Measurements from ENCODE around the gene NFATC1. TPM values are rescaled to one million over a fixed set of nuclear protein-coding genes. Genes with fewer than 3 reads are reported as not detected.

NFATC1 gene
- total RNA-seq, 4 donors from 2014 or later: 0.79 to 4.8 (median 2.6) TPM

DNA sequence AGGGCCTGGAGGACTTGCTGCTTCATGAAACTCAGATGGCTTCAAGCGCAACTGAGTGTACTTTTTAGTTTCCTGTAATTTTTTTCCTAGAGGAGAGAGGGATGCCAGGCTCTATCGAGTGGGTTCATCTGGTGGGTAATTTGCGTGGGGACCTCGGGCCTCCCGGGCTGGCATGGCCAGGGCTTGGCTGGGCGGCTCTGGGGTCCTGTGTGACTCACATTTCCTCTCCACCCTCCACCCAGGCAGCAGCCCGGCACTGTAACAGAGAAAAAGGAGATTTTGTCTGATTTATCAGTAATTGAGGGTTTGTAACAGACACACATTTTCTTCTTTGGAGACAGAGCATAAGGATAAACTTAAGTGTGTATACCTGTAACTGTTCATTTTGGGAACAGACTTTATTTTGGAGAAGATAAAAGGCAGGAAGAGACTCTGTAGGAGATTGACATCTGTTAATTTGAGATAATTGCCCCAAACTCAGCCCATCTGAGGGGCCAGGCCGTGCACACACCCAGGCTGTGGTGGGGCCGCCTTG, 64.3 kb downstream of the NFATC1 start:
- H3K4me1 ChIP-seq: peaks cover 10 to 23% (median 22%) of the 10 kb centered on the region in 3 donors
- intact Hi-C loops (cut with DNase I): no loop called here
- WGBS, 2 donors: 75% methylated on average over 9 of the region's 9 CpGs
- H3K27ac ChIP-seq: peak overlapping the region in 1 of 4 donors; percentile 71
- H3K4me3 ChIP-seq: no peak overlapping the region
- no peaks in the 10 kb centered on the region for H3K9me3 ChIP-seq
- H3K27me3 ChIP-seq: no peaks in the 10 kb centered on the region
- H3K36me3 ChIP-seq: peaks cover 0 to 48% (median 0%) of the 10 kb centered on the region in 3 donors
- no peak for DNase-seq
- TF ChIP-seq, protein P1, sequence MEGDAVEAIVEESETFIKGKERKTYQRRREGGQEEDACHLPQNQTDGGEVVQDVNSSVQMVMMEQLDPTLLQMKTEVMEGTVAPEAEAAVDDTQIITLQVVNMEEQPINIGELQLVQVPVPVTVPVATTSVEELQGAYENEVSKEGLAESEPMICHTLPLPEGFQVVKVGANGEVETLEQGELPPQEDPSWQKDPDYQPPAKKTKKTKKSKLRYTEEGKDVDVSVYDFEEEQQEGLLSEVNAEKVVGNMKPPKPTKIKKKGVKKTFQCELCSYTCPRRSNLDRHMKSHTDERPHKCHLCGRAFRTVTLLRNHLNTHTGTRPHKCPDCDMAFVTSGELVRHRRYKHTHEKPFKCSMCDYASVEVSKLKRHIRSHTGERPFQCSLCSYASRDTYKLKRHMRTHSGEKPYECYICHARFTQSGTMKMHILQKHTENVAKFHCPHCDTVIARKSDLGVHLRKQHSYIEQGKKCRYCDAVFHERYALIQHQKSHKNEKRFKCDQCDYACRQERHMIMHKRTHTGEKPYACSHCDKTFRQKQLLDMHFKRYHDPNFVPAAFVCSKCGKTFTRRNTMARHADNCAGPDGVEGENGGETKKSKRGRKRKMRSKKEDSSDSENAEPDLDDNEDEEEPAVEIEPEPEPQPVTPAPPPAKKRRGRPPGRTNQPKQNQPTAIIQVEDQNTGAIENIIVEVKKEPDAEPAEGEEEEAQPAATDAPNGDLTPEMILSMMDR (IDR thresholded peaks at IDR 0.05): no peak
- TF ChIP-seq POLR2A (IDR thresholded peaks at IDR 0.05): no peak

DNA sequence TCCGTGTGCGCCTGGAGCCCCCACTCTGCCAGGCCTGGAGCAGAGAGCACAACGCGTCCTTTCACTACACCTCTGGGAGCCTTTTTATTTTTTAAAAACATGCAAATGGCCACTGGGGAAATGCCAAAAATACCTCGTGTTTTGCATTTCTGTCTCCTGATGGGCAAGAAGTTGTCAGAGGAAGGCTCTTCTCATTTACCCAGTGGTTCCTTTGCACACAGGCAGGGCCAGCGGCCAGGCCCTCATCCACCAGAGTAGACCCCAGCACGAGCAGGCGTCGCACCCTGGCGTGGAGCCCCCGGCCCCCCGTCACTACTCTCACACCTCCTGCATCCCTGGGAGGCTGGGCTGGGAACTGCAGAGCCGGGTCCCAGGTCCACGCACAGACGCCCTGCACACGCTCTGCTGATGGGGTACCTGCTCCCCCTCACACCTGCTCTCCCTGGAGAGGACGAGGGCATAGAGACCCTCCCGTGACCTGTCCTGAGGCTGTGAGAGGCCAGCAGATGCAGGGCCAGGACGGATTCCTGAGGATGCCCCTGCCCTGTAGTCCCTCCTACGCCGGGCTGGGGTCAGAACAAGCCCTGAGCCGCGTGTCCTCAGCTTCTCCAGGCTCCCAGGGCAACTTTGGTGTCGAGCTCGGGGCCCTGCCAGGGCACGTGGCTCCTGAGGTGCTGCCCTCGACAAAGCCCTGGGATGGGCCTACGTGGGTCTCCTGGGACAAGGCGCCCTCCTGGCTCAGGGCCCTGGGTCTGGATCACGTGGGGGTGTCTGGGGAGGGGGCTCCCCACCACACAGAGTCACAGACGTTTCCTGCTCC, 65.0 kb downstream of the NFATC1 start:
- intact Hi-C loops (cut with DNase I): no loop called here

DNA sequence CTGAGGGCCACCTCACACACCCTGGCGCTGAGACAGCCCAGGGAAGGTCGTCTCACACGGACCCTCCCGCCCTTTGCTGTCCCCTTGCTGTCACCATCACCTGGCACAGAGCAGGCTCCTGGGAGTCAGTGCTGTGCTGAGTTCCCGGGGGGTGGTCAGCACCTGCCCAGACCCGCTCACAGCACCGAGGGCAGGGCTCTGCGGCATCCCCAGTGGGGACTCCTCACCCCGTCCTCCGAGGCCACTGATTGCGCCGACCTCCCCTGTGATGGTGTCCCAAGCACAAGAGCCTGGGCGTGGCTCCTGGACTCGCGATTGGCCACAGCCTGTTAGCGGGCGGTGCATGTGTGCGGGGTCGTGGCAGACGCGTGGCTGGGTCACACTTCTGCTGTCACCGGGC, 65.9 kb downstream of the NFATC1 start:
- Histone ChIP-seq H3K9me3 (no peaks in the 10 kb centered on the region), H3K27me3 (no peaks in the 10 kb centered on the region), H3K36me3 (peaks cover 0 to 35% (median 0%) of the 10 kb centered on the region in 3 donors), H3K4me1 (peaks cover 10 to 23% (median 22%) of the 10 kb centered on the region in 3 donors), H3K4me3 (no peak overlapping the region), H3K27ac (no peak overlapping the region)
- intact Hi-C loops (cut with DNase I): no loop called here
- 80 to 100% methylated on average over 1 of the region's 22 CpGs for WGBS, 2 donors
- no peak for DNase-seq
- TF ChIP-seq POLR2A (IDR thresholded peaks at IDR 0.05): no peak
- TF ChIP-seq, protein P1 (IDR thresholded peaks at IDR 0.05): no peak

More for the DNA sequence above, 65.0 kb downstream of the NFATC1 start:
- WGBS, 2 donors: 77 to 93% methylated on average over 4 to 15 of the region's 31 CpGs
- H3K27me3 ChIP-seq: no peaks in the 10 kb centered on the region
- peak overlapping the region in 1 of 4 donors; percentile 71 for H3K27ac ChIP-seq
- H3K4me3 ChIP-seq: no peak overlapping the region
- H3K9me3 ChIP-seq: no peaks in the 10 kb centered on the region
- peaks cover 10 to 23% (median 22%) of the 10 kb centered on the region in 3 donors for H3K4me1 ChIP-seq
- peaks cover 0 to 41% (median 0%) of the 10 kb centered on the region in 3 donors for H3K36me3 ChIP-seq
- TF ChIP-seq, protein P1 (IDR thresholded peaks at IDR 0.05): no peak
- no peak for TF ChIP-seq POLR2A (IDR thresholded peaks at IDR 0.05)
- no peak for DNase-seq

DNA sequence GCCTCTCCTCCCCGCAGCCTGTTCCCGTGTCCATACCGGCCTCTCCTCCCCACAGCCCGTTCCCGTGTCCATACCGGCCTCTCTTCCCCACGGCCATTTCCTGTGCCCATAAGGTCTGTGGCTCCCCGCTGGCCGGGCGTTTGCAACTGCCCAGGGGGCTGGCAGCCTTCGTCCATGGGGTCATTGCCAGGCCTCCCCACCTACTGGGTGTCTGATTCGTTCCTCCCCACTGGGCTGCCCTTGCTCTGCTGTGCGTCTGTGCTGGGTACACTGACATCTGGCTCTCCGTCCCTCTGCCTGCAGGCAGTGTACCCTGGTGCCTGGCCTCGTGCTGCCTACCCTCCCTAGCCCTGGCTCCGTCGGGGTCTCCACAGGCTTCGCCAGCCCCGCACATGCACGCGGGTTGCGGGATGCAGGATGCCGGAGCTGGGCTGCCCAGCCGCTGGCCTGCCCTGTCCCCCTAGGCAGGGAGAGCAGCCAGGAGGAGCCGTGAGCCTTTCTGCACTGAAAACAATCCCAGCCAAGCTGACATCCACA, 67.8 kb downstream of the NFATC1 start:
- Histone ChIP-seq H3K9me3 (no peaks in the 10 kb centered on the region), H3K27me3 (no peaks in the 10 kb centered on the region), H3K27ac (no peak overlapping the region), H3K4me3 (no peak overlapping the region), H3K36me3 (peaks cover 0 to 46% (median 0%) of the 10 kb centered on the region in 3 donors), H3K4me1 (peaks cover 4 to 14% (median 14%) of the 10 kb centered on the region in 3 donors)
- TF ChIP-seq, protein P1 (IDR thresholded peaks at IDR 0.05): no peak
- no peak for TF ChIP-seq POLR2A (IDR thresholded peaks at IDR 0.05)
- 86% methylated on average over 12 to 15 of the region's 25 CpGs for WGBS, 2 donors
- no peak for DNase-seq
- intact Hi-C loops (cut with DNase I): no loop called here

Measured in esophagus squamous epithelium (tissue), 5 donors.